HG02678 (cell line): ENCODE measurements around the gene RHBDD1.

Experiments used
- ATAC-seq: cut with Tn5 transposase; IDR thresholded peaks from one replicate; pipeline ENCODE4 v1.9.1; 2021; ENCODE audit warnings: mild to moderate bottlenecking, moderate library complexity; ENCODE audit not compliant: unreplicated experiment

The RHBDD1 gene

DNA sequence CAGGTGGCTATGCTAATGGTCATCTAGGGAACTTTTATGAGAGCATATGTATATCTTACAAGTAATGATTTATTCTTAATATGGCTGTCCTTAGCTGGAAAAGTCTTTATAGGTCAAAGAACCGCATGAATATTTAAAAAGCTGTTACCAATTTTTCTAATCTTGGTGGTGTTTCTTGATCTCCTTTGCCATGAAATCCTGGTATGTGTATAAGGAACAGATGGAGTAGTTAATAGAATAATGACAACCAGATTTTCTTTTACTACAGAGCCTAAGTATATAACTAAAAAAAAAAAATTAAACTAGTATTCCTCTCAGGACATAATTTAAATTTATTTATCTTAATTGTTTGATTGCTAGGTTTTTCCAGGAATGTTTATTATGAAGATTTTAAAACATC, 74.5 kb downstream of the RHBDD1 start:
- ATAC-seq, result no peak

- ATAC-seq, result no peak
These were observed 76.1 kb downstream of the RHBDD1 start for GRCh38 chr2:226911932-226912331.

- ATAC-seq, result no peak
These were observed 77.8 kb downstream of the RHBDD1 start for GRCh38 chr2:226913641-226914040.

DNA sequence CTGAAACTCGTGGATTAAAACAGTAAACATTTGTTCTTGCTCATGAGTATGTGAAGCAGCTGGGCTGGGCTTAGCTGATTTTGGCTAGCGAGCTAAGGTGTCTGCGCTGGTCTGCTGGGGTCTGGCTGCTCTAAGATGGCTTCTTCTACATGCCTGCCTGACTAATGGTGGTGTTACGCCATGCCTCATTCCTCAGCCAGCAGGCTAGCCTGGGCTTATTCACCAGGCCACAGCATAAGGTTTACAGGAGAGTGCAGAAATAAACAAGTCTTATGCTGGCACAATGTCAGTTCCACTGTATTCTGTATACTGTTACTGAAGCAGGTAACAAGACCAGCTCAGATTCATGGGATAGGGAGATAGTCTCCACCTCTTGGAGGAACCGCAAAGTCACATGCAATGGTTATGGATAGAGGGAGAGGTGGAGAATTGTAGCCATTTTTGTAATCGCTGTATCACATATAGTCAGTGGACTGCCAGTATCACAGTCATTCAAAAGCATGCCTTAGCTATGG, 80.0 kb downstream of the RHBDD1 start:
- no peak for ATAC-seq

- peak; percentile 92 for ATAC-seq
These were observed 80.8 kb downstream of the RHBDD1 start for GRCh38 chr2:226916669-226917068.

DNA sequence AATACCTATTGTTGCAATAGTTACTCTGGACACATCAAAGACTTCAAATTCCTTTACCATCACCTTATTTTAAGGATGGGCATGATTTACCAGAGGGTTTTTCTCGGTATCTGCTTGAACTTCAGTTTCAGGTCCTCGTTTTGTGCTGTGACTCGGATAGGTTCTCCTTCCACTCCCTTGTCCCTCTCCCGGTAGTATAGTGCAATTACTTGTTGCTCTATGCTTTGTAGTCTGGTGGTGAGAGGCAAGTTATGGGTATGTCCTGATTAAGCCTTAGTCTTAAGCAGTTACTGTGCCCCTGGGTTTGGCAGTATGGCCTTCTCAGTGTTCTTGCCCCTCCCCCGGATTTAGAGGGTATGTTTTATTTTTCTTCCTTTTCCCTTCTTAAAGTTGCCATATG, 96.6 kb downstream of the RHBDD1 start:
- ATAC-seq, result no peak

- ATAC-seq, result no peak
These were observed 98.8 kb downstream of the RHBDD1 start for GRCh38 chr2:226934546-226935201.

GRCh38 chr2:226943862-226944620, 108.2 kb downstream of the RHBDD1 start:
- no peak for ATAC-seq

GRCh38 chr2:226953206-226953605, 117.4 kb downstream of the RHBDD1 start:
- no peak for ATAC-seq

DNA sequence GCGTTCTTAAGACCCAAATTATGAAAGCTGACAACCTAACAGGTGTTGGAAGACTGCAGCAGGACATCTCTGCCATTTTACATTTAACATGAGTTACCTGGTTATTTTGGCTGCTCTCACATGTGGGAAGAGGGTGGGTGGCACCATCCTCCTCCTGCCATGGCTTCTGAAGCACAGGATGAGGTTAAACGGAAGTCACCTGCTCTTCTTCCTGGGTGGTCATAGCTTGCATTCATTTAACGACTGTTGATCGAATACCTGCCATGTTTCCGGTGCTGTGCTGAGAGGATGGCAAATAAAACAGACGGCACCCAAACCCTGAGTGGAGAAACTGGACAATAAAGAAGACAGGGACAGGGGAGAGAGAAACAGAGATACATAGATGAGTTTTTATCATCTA, 118.0 kb downstream of the RHBDD1 start:
- no peak for ATAC-seq

GRCh38 chr2:226956659-226957058, 120.8 kb downstream of the RHBDD1 start:
- no peak for ATAC-seq

- no peak for ATAC-seq
These were observed 123.6 kb downstream of the RHBDD1 start for GRCh38 chr2:226959418-226959817.

- ATAC-seq, result no peak
These were observed 126.4 kb downstream of the RHBDD1 start for GRCh38 chr2:226962176-226962773.

- no peak for ATAC-seq
These were observed 127.7 kb downstream of the RHBDD1 start for GRCh38 chr2:226963528-226963927.

DNA sequence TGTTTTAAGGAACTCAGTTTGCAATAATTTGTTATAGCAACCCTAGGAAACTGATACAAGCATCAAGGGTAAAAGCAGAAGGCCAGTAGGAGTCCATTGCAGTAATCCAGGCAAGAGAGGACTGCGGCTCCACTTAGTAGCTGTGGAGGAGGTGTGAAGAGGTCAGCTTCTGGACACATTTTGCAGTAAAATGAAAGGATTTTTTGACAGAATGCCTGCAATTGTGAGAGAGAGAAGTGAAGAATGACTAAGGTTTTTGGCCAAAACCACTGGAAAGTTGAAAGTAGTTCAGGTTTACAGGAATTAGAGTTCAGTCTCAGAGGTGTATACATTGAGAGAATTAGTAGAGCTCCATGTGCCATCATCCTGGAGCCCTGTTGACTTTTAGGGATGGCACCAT, 129.5 kb downstream of the RHBDD1 start:
- no peak for ATAC-seq

DNA sequence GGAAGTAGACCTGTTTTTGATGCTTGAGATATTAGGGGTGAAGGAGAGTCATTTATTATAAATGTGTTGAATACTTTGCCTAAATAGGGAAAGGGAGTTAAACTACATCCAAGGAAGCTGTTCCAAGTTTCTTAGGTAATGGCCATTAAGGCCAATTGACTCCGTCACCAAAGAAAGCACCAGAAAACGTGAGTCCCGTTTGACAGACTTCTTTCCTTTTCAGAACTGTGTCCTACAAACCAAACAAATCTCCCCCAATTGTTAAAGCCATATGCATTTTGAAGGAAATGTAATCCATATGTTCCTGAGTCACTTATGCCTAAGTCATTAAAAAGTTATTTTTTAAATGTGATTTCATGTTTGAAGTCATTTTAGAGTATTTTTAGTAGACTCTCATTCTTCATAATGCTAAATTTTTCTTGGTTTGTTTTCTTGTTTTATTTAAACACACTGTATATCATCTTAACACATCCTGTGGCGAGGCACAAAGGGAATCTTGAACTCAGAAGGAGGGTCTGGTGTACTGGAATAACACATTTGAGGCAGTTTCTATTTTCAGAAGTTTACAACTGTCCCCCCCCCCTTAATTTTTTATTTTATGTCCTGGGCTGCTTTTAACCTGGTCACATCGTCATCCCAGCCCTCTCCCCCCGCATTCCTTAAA, 133.7 kb downstream of the RHBDD1 start:
- no peak for ATAC-seq

GRCh38 chr2:226970362-226970761, 134.5 kb downstream of the RHBDD1 start:
- peak; percentile 68 for ATAC-seq

- ATAC-seq, result peak; percentile 52
These were observed 135.2 kb downstream of the RHBDD1 start for GRCh38 chr2:226971084-226971483.

GRCh38 chr2:226971770-226972169, 135.9 kb downstream of the RHBDD1 start:
- ATAC-seq, result peak; percentile 46

- ATAC-seq, result no peak
These were observed 138.0 kb downstream of the RHBDD1 start for GRCh38 chr2:226973816-226974215.

GRCh38 chr2:226977775-226978190, 141.9 kb downstream of the RHBDD1 start:
- ATAC-seq, result no peak
